GM12873 (cell line): ENCODE results near the gene RPL15.

Source experiments
- CTCF ChIP-seq: IDR thresholded peaks from 2 replicates; pipeline ENCODE4 v1.5.1; 2012; ENCODE audit warnings: low read depth, mild to moderate bottlenecking, moderate library complexity, low read length, control low read depth; ENCODE audit not compliant: insufficient read depth; ENCODE audit errors: missing control alignments

Gene RPL15

GRCh38 chr3:23941440-23941839, 24.5 kb downstream of the RPL15 start:
- TF ChIP-seq CTCF = no peak

- TF ChIP-seq CTCF = no peak
Measured at GRCh38 chr3:23942546-23942945, 25.6 kb downstream of the RPL15 start.

DNA sequence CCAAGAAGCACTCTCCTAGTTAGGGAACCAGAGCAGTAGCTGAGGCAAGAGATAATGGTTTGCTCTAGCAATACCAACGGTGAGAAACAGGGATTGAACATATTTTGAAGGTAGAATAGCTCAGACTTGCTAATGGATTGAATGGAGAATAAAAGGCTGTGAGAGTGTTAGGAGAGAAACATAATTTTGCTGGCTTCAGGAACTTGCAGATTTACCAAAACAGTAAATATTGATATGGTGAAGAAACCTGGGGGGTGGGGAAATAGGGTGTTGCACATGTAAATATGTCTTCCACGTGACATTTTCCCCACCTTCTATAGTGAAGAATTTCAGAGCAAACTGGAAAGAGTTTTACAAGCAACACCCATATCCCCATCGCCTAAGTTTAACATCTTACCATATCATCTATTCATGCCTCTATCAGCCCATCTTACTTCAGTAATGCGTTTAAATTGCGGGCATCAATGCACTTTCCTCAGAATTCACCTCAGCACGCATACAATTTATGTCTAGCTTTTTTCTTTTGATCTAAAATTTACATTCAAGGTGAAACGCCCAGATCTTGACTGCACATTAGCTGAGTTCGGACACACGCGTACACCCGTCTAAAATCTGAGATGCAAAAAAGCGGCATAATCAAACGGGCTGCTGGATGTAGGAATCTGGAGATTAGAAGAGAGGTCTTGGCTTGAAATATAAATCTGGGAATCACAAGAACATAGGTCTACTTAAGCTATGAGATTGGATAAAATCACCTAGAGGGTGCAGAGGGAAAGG, 27.3 kb downstream of the RPL15 start:
- no peak for TF ChIP-seq CTCF

GRCh38 chr3:23944861-23945662, 28.1 kb downstream of the RPL15 start, which contains the start of gene NR1D2:
NR1D2 (plus strand) TSS chr3:23945286; CDS start chr3:23945579, 293 bp downstream.
- TF ChIP-seq CTCF = no peak

- no peak for TF ChIP-seq CTCF
Measured at GRCh38 chr3:23945663-23945912, 28.7 kb downstream of the RPL15 start.

DNA sequence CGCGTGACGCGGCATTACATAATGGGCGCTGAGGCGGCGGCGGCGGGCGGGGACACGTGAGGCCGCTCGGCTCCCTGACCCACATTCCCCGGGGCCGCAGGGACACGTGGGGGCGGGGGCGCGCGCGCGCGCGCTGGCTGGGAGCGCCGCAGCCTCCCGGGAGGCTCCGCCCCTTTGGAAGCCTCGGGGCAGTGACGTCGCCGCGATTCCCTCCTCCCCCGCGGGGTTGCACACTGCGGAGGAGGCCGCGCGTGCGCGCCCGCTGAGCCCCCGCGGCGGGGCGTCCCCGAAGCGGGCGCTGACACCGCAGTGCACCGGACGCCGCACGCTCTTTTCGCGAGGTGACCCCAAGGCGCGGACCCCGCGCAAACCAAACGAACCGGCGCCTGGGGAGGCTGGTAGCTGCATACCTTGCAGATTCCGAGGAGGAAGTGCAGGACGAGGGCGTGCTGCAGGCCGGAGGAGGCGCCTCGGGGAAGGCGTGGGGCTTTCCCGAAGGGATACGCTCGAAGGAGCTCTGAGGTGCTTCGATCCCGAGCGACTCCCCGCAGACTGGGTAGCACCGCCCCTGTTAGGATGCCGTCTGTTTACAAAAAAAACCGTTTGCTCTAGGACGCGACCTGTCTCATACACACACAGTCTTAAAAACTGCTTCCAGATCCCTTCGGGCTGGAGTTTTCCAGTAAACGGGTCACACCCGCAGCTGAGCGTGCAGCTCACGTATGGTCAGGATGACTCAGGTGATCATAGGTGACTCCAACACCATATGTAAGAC, 29.2 kb downstream of the RPL15 start:
- TF ChIP-seq CTCF = no peak

GRCh38 chr3:23948761-23949160, 31.8 kb downstream of the RPL15 start:
- no peak for TF ChIP-seq CTCF
